K562 (cell line): Measurements from ENCODE around the gene RTF1.

Experiments used
- ARNT ChIP-seq, 2 experiments: fragments of 450-650 bp; IDR thresholded peaks; 2 replicates each; pipeline ENCODE4 v1.6.1; 2016; ENCODE audit warnings: mild to moderate bottlenecking in 1 of 2
- CBX3 ChIP-seq, 2 experiments: IDR thresholded peaks; 1 replicate in 1 of 2; 2 replicates in 1 of 2; pipeline ENCODE4 v1.6.1; 2012; ENCODE audit warnings: inconsistent platforms in 2 of 2, low read length in 2 of 2, borderline replicate concordance in 1 of 2, control low read depth in 1 of 2
- E2F4 ChIP-seq: sonication (generic); formaldehyde crosslinking; IDR thresholded peaks from 2 replicates; pipeline ENCODE4 v1.8.0; 2022; ENCODE audit warnings: mild to moderate bottlenecking, low read depth, missing genetic modification reagents
- ETS1 ChIP-seq: conservative IDR thresholded peaks from 2 replicates; pipeline ENCODE4 v1.6.1; 2011; ENCODE audit warnings: low read depth, mild to moderate bottlenecking, low read length; ENCODE audit not compliant: control insufficient read depth
- FOXA1 ChIP-seq: fragments of 450-650 bp; IDR thresholded peaks from 2 replicates; pipeline ENCODE4 v1.6.1; 2016; ENCODE audit warnings: mild to moderate bottlenecking, borderline replicate concordance
- PHB ChIP-seq: fragments of 250-450 bp; sonication (Bioruptor Pico); IDR thresholded peaks from 2 replicates; pipeline ENCODE4 v1.5.0; 2021
- POLR2G ChIP-seq: fragments of 200-400 bp; formaldehyde crosslinking; IDR thresholded peaks from 2 replicates; pipeline ENCODE4 v1.6.1; 2017; ENCODE audit warnings: low read depth, mild to moderate bottlenecking, antibody characterized with exemption, low read length, moderate library complexity
- SMARCC2 ChIP-seq: fragments of 450-650 bp; IDR thresholded peaks from 2 replicates; pipeline ENCODE4 v1.6.1; 2017; ENCODE audit warnings: antibody characterized with exemption, moderate library complexity, mild to moderate bottlenecking, low read depth
- SNIP1 ChIP-seq: fragments of 450-650 bp; IDR thresholded peaks from 2 replicates; pipeline ENCODE4 v1.7.1; 2017; ENCODE audit warnings: low read depth, mild to moderate bottlenecking
- SRF ChIP-seq, 2 experiments: fragments of 250-450, 450-650 bp in 1 of 2; sonication (Bioruptor Pico) in 1 of 2; sonication (generic) in 1 of 2; formaldehyde crosslinking; IDR thresholded peaks; 2 replicates each; pipeline versions ENCODE4 v1.5.0 to v1.5.1; 2020 to 2022; ENCODE audit warnings: mild to moderate bottlenecking in 1 of 2, missing genetic modification reagents in 1 of 2
- THAP7 ChIP-seq: fragments of 250-450 bp; sonication (Bioruptor Pico); IDR thresholded peaks from 2 replicates; pipeline ENCODE4 v1.5.0; 2021
- TRIM24 ChIP-seq, 2 experiments: fragments of 450-650 bp; IDR thresholded peaks; 2 replicates each; pipeline ENCODE4 v1.6.1; 2016
- USF2 ChIP-seq: sonication (generic); formaldehyde crosslinking; IDR thresholded peaks from 2 replicates; pipeline ENCODE4 v1.5.0; 2020; ENCODE audit warnings: missing genetic modification reagents
- ZNF57 ChIP-seq: fragments of 450-650 bp; formaldehyde crosslinking; IDR thresholded peaks from 2 replicates; pipeline ENCODE4 v1.4.0; 2020; ENCODE audit warnings: mild to moderate bottlenecking, moderate library complexity

GRCh38 chr15:41401904-41402267 lies 15.0 kb upstream of the RTF1 start:
- no peak for TF ChIP-seq ZNF57 (CRISPR knock-in tag)
- TF ChIP-seq POLR2G = no peak
- no peak for TF ChIP-seq PHB (CRISPR knock-in tag)
- no peak for TF ChIP-seq SNIP1
- TF ChIP-seq E2F4 (CRISPR knock-in tag) = no peak
- no peak for TF ChIP-seq USF2
- TF ChIP-seq CBX3 (IDR thresholded peaks at IDR 0.05; ENCODE audit: borderline replicate concordance in 1 of 2, low read length in 2 of 2) = no peak
- no peak for TF ChIP-seq THAP7 (CRISPR knock-in tag)
- TF ChIP-seq SRF (CRISPR knock-in tag; IDR thresholded peaks at IDR 0.05) = no peak
- TF ChIP-seq SMARCC2 = no peak
- TF ChIP-seq TRIM24 (IDR thresholded peaks at IDR 0.05) = no peak
- no peak for TF ChIP-seq ARNT (IDR thresholded peaks at IDR 0.05)
- TF ChIP-seq ETS1 = no peak
- no peak for TF ChIP-seq FOXA1
